ENCODE measurements around the gene CDH1.

The CDH1 gene

DNA sequence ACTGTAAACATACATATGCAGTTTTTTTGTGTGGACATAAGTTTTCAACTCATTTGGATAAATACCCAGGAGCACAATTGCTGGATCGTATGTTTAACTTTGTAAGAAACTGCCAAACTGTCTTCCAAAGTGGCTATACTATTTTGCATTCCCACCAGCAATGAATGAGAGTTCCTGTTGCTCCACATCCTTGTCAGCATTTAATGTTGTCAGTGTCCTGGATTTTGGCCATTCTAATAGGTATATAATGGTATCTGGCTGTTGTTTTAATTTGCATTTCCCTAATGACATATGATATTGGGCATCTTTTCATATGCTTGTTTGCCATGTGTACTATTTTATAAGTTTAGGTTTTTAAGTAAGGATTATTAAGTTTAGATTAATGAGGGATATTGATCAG lies 120.4 kb downstream of the CDH1 start:
- no peak for DNase-seq (ENCODE audit: low read depth)

DNA sequence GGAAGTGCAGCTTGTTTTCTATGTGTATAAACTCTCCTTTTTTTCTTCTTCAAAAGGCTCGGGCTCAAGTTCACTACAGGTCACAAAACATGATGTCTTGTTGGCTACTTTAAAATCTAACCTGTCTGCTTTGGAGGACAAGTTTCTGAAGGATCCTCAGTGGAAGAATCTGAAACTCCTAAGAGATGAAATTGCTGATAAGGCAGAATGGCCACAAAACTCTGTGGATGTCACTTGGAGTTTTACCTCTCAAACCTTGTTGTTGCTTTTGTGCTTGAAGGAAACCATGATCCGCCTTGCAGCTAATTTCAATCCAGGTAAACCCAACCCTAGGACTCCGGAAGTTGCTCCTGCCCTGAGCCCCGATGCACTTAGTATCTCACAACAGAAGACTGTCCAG lies 122.7 kb downstream of the CDH1 start:
- no peak for DNase-seq (ENCODE audit: low read depth)

DNA sequence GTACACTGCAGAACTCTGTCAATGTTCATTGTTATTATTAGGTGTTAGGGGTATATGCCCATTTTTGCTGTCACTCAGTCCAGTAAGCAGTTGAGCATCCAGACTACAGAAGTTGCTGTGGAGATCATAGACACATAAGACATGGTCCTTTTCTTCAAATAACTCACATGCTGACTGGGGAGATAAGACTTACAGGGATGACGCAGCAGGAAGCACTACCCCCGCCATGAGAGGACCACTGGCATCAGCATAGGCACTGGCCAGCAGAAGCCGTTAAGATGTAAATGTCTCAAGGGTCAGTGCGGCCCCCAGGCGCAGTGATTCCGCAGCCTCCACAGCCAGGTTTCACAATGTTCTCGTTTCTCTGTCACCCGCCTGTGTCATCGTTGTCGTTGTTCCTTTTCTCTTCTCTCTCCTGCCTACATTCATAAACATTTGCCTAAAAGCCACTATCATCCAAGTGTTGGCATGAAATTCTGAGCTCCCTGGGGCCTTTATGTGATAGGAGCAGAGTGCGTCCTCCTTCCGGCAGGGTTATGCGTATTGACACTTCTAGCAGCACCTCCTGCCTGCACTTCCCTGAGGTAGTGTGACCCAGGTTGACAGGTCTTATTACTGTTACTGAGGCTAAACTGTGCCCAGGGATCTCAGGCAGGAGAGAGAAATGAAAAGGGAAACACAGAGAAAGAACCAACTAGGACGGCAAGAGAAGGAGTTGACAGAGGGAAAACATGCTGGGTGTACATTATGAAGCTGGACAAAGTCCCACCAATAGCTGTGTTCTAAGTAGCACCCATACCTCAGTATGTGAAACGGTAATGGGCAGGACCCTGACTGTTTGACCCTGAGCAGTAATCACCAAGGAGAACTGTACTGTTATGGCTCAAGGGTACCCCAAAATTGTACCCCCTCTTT lies 124.1 kb downstream of the CDH1 start:
- DNase-seq (ENCODE audit: low read depth): no peak

DNA sequence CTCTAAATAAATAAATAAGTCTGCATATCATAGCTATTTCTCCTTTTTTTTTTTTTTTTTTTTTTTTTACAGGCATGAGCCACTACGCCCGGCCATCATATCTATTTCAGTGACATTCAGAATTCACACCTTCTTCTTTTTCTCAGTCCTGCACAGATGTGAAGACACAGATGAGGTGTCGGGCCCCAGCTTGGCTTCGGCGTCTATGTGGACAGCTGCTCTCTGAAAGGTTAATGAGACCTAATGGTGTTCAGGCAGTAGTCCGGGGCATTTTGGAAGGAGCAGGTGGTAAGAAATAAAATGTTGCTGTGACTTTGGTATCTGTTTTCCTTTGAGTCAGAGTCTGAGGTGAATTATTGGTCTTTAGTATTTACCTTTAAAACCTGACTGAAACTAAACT lies 129.8 kb downstream of the CDH1 start:
- DNase-seq (ENCODE audit: low read depth): no peak

DNA sequence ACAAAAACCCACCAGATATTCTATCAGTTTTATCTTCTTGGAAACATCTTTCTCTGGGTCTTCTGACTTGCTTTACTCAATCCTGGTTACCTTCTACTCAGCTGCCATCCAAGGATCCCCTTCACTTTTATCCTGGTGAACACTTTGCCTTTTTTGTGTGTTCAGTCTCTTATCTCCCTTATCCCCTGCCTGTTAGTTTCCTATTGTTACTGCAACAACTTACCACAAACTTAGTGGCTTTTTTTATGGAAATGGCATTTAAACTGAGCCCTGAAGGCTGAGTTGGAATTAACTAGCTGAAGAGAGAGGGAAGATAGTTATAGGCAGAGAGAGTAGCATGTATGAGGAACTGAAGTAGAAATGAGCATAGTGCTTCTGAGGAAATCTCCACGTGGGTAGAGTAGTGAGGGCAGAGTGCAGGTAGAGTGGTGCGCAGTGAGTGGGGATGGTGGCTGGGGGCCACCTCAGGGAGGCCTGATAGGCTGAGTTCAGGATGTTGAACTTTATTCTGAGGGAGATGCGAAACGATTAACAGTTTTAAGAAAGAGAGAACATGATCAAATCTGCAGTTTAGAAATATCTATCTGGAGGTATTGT lies 132.5 kb downstream of the CDH1 start:
- DNase-seq (ENCODE audit: low read depth): no peak

DNA sequence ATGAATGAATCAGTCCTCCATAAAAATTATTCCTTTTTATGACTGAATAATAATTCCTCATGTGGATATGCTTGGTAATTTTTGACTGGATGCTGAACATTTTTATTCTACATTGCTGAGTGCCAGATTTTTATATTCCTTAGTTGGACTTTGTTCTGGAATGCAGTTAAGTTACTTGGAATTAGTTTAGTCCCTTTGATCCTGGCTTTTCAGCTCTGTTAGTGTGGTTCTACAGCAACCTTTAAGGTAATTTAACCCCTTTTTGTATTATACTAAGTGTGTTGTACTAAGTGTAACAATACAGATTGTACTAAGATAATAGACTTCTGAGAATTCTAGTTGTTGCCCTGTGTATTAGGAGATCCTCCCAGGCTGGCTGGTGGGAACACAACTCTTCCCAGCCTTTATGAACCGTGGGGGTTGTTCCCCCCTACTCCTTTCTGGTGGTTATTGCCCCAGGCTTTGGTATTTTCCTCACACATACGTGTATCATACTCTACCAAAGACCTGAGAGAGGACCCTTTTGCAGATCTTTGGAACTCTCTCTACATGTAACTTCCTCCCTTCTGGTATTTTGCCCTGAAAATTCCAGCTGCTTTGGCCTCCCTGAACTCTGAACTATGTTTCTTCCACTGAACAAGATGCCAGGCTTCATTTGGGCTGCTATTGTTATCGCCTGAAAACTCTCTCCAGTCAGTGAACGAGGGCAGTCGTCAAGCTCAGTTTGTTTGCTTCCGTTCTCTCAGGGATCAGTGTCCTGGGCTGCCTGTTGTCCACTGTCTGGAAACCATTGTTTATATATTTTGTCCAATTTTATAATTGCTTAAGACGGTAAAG lies 136.8 kb downstream of the CDH1 start:
- DNase-seq (ENCODE audit: low read depth): no peak

DNA sequence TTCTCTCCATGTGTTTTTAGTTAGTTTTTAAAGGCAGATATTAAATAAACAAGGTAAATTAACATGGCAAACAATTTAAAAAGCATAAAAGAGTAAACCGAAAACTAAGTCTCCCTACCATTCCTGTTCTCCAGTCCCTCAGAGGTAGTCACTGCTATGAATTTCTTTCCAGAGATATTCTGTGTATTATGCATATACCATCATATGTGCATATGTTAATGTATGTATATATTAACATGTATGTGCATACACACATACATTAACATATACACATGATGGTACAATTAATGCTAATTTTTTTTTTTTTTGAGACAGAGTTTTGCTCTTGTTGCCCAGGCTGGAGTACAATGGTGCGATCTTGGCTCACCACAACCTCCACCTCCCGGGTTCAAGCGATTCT lies 138.8 kb downstream of the CDH1 start:
- no peak for DNase-seq (ENCODE audit: low read depth)

DNA sequence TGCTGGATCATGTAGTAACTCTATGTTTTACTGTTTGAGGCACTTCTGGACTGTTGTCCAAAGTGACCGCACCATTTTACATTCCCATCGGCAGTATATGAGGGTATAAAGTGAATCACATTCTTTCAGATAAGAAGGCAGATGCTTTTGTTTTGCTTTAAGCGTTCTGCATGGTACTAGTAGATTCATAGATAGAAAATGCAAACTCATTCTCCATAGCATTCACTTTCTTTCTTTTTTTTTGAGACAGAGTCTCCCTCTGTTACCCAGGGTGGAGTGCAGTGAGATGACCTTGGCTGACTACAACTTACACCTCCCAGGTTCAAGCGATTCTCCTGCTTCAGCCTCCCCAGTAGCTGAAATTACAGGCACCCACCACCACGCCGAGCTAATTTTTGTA lies 146.6 kb downstream of the CDH1 start:
- no peak for DNase-seq (ENCODE audit: low read depth)

DNA sequence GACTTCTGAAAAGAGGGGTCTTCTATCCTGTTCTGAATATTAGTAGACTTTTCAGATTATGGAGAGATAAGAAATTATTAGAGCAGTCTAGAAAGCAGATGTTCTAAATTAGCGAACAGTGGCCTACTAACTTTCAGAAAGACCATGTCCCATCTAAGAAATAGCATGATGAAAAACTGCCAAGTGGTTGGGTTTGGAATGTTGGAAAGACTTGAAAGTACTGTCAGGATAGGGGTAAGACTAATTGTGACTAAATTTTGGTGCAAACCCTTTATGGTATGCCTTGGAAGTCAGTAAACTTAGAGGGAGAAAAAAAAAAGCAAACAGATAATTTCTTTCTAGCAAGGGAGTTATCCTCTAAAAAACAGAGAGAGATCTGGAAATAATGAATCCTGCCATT lies 147.3 kb downstream of the CDH1 start:
- no peak for DNase-seq (ENCODE audit: low read depth)

All from activated T-cell treated with anti-CD3 and anti-CD28 coated beads for 24 hours (primary cell).